Lung microvascular endothelial cell (primary cell): Measurements from ENCODE around the gene C9orf50. TPM values are rescaled to one million over a fixed set of nuclear protein-coding genes. Genes with fewer than 3 reads are reported as not detected.
"Not testable (repeated sequence)": the region's sequence is repeated elsewhere in the genome, so short reads cannot be mapped to it uniquely, and the experiment has no call there.

Experiments
- DNase-seq, 2 donors: peaks; one replicate each; pipeline versions ENCODE4 v3.0.0 to v3.0.0-alpha.2; 2010; ENCODE audit warnings: low read depth in 2 of 2
- total RNA-seq: library from RNA; depleted of rRNA; stranded (reverse); fragments of >200 nt; gene quantifications from 2 replicates; pipeline ENCODE4 v1.2.1, GENCODE V29; 2014

C9orf50 gene, protein sequence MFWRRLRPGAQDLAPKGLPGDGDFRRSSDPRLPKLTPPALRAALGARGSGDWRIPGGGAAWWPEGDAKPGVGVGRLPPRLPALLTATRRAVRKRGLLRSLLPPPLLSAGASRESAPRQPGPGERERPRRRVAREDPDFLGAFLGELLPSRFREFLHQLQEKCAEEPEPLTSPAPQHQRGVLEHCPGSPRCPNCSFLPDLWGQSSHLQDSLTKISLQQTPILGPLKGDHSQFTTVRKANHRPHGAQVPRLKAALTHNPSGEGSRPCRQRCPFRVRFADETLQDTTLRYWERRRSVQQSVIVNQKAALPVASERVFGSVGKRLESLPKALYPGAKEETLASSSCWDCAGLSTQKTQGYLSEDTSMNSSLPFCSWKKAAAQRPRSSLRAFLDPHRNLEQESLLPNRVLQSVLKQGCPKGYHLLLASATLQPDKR
- not detected in 2 replicates for total RNA-seq

DNA sequence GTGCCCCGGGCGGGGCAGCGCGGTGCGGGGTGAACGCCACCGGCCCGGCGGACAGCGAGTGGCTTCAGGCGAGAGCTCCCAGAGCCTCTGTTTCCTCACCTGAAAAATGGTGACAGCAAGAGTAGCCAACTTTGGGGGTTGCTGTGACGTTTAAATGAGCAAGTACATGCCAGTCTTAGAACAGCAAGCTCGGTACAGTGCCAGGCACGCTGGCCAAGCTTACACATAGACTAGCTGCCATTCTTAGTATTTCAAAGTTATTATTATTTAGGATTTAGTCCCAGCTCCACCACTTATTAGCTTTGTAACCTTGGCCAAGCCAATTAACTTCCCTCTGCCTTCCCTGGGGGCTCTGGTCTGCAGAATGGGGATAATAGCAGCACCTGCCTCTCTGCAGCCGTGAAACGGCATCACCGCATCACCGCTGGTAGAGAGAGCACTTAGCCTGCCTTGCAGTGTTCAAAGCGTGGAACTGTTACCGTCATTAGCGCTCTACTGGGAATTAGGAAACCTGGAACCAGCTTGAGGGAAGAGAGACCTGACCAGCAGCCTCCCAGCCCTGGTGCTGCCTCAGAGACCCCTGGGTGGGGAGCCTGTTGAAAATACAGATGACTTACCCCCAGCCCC, at the start of gene C9orf50:
Gene C9orf50, minus strand, starts transcription at position 433 of the 627 bp plus-strand sequence. CDS start 527 bp downstream, outside the sequence.
- no peak for DNase-seq

DNA sequence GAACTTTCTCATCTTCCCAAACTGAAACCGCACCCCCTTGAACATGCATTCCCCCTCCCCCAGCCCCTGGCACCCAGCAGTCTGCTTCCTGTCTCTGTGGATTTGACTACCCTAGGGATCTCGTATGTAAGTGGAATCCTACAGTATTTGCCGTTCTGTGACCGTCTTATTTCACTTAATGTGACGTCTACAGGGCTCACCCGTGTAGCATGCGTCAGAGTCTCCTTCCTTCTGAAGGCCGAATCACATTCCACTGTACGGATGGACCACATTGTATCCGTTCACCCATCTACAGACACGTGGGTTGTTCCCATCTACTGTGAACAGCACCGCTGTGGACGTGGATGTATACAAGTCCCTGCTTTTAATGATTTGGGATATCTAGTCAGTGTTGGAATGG, 49.0 kb upstream of the C9orf50 start:
- no peak for DNase-seq

DNA sequence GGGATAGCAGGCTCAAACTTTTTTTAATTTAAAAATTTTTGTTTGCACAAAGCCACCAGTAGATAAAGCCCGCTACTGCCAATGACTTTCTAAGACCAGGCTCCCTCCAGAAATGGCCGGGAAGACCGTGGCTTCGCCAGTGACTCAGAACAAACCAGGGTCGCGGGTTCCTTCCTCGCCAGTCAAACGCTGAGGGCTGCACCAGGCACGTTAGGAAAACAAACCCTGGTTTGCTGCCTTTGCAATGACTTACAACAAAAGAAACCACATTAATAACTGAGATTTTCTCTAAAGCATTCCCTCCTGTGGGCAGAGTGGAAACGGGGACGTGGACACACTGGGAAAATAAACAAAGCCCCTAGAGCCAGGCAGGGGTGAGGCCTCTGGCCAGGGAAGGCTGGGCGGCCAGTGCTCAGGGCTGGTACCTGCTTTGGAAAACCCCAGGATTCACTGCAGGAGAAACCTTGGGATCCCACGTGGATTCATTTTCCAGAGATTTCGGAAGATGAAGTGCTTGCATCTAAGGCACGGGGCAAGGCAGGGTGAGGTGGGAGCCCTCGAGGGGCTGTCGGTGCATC, 48.3 kb upstream of the C9orf50 start:
- DNase-seq, result peak in 1 of 2 donors; percentile 14

- DNase-seq, result no peak
Observed at GRCh38 chr9:129667850-129668249, 46.9 kb upstream of the C9orf50 start.

GRCh38 chr9:129667378-129667777, 46.5 kb upstream of the C9orf50 start:
- DNase-seq, result no peak

- DNase-seq, result no peak
Observed at GRCh38 chr9:129666575-129666974, 45.7 kb upstream of the C9orf50 start.

DNA sequence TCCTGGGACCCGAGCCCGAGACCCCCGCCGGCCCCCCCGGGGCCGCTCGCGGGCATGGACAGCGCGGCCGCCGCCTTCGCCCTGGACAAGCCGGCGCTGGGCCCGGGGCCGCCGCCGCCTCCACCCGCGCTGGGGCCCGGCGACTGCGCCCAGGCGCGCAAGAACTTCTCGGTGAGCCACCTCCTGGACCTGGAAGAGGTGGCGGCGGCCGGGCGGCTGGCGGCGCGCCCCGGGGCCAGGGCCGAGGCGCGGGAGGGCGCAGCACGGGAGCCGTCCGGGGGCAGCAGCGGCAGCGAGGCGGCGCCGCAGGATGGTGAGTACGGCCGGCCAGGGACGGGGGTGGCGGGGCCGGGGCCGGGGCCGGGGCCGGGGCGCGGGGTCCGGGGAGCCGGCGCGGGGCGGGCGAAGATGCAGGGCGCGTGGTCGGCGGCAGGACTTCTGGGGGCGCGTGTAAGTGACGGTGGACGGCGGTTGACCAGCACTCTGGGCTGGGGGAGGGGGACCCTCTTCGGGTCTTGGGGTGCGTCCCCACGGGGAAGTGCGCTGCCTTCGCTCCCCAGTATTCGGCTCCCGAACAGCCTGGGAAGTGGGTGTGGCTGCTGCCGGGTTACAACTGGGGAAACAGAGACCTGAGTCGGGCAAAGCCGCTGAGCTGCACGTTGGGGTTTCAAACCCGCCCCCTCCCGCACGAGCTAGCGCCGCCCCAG, 45.1 kb upstream of the C9orf50 start:
- DNase-seq, result no peak

DNA sequence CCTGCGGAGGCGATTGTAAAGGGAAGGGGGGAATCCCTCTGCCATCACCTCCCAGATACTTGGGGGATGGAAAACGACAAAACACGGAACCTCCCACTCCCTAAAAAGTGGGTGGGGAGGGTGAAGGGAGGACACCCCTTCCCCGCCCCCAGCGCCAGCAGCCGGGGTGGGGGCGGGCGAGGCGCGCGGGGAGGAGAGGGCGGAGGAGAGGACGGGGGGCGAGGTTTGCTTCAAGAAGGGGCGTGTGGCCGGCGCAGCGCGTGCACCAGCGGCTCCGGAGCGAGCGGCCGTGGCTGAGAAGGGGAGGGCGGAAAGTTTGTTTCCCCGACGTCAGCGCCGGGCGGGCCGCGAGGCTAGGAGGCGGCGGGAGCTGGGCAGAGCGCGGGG, 44.5 kb upstream of the C9orf50 start, which contains the start of gene PRRX2:
Gene PRRX2, plus strand, starts transcription at position 259 of the 387 bp plus-strand sequence. CDS start 221 bp downstream, outside the sequence.
- peak in 1 of 2 donors; percentile 44 for DNase-seq

DNA sequence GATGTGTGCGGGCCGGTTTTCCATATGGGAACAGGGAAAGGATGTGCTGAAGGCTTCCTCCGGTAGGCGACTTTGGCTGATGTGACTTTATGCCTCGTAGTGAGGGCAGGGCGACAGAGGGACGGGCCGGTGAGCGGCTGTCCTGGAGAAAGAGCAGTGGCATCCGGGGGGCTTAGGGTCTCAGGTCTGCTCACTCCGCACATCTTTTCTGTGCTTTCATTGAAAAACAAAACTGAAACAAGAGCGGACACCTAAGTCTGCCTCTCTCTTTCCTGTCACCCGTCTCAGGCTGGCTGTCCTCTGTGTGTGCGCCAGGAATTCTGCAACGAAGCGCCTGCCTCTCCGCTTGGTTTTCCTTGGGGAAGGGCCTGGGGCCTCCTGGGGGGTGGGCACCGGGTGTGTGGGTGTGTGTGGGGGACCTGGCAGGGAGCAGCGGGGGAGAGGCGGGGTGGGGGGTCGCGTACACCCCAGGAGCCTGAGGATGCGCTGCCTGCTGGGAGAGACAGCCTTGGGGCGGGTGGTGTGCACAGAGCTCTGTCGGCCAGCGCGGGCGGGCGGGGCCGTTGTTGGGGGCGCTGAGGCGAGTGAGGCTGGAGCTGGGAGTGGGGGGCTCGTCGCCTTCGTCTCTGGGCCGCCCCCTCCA, 44.0 kb upstream of the C9orf50 start:
- no peak for DNase-seq

GRCh38 chr9:129662239-129662638, 41.3 kb upstream of the C9orf50 start:
- not testable (repeated sequence) for DNase-seq

DNA sequence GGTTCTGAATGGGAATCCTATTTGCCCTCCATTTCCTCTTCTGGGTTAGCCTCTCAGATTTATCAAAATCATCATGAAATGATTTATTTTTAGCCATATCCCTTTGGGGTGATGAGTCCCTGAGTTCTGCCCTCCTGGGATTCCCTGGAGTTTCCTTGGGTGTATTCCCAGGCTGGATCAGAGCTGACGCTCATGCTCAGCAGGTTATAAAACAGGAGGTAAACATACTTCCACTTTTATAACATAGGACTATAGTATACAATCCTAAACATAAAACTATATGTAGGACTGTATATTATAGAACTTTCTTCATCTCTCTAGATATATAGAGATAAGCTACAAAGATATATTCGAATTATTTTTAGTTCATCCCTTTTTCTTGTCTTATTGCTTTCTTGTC, 40.1 kb upstream of the C9orf50 start:
- no peak for DNase-seq

DNA sequence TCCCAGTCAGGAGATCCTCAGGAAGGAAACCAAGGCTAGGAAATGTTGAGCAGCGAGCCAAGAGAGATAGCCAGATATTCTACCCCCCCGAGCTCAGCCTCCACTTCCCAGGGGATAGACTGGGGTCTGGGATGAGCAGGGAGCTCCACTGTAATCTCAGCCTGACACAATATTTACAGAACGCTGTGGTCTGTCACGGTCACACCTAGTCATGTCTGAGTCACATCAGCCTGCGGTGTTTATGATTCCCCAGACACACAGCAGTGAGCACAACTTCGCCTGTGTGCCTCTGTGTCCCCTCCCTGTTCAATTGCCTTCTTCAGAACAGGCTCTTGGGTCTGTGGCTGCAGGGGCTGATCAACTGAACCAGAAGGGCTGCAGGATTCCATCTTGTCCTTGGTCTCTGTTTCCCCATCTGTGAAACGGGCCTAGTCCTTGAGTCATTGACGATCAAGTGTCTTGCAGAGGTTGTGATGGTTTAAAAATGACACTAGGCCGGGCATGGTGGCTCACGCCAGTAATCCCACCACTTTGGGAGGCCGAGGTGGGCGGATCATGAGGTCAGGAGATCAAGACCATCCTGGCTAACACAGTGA, 36.0 kb upstream of the C9orf50 start:
- peak; percentile 15 to 53 for DNase-seq

- no peak for DNase-seq
Observed at GRCh38 chr9:129655696-129656095, 34.8 kb upstream of the C9orf50 start.

GRCh38 chr9:129655154-129655553, 34.3 kb upstream of the C9orf50 start:
- no peak for DNase-seq

DNA sequence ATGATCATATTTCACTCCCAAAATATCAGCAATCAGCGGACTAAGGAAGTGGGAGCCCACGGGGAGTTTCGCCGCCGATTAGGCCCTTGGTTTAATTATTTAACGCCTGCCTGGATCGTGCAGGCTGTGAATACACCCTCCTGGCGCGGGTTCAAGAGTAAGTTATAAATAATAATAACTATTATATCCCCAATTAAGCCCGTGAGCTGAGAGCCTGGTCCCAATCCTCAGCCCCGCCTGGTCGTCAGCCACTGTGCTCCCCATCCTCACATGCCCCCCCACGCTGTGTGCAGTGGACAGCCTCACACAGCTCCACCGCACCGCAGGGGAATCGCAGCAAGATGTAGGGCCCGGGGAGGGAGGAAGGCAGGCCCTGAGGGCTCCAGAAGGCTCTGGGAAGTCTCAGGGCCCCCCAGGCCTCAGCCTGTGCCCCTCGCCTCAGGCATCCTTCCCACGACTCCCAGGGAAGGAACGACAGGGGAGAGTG, 33.7 kb upstream of the C9orf50 start:
- no peak for DNase-seq

GRCh38 chr9:129653823-129654553, 33.1 kb upstream of the C9orf50 start:
- no peak for DNase-seq

DNA sequence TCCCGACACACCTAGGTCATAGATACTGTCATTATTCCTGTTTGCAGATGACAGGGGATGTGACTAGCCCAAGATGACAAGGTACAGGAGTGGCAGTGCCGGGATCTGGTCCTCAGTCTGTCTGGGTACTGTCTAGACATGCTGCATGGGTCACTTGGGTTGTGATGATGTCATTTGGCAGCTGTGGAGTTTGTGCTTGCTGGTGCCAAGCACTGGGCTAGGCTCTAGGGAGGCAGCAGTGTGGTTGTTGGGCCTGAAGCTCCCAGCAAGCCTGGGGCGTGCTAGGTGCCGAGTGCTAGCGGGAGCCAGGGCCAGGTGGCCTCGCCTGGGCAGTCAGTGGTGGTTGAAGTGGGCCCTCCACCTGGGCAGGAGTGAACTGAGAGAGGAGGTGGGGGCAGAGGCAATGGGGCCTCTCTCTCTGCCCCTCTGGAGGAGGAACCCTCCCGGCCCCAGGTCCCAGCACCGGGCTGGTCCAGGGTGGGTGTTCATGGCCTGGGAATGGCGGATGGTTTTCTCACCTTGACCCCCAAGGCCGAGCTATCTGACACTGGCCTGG, 29.9 kb upstream of the C9orf50 start:
- DNase-seq, result no peak

DNA sequence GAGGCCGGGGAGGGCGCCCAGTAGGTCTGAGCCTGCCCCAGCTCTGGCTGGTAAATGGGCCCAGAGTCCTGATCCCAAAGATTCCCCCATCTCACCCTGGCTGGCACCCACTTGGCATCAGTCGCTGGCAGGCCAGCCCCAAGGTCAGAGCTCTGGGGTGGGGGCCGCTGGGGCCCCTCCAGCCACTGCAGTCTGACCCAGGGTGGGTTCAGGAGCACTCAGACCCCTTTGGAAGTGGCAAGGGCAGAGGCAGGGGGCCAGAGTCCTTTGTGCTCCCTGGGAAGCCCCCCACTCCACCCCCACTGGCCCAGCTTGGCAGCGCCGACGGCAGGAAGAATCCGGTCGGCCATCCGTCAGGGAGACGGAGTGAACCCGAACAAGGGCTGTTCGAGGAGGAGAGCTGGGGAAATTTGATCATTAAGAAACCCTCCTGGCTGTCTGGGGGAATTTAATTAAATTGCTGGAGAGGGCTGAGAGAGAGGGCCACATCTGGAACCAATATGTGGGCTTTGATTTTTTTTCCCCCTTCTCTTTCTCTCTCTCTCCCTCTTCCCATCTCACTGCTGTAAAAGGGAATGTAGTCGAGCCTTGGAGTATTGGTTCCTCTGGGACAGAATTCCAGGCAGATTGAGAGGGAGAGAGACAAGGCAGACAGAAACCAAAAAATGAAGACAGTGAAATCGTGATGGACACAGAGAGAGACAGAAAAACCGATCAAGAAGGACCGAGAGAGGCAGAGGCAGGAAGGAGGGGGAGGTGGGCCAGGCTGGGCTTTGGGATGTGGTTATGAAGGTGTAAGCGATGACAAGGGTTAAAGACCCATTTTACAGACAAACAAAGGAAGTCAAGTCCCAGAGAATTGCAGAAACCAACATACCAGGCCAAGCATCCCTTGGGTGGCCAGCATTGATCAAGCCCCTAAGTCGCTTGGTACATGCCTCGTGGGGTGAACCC, 29.1 kb upstream of the C9orf50 start:
- DNase-seq, result no peak

- no peak for DNase-seq
Observed at GRCh38 chr9:129648764-129649115, 27.8 kb upstream of the C9orf50 start.
